Epithelial cell of prostate (primary cell): ENCODE results near the gene EXD3.

Source experiments
- DNase-seq: peaks from one replicate; pipeline ENCODE4 v3.0.0-alpha.2; 2011; ENCODE audit warnings: low read depth, low spot score
- H3K27ac ChIP-seq: fragments of 450-650 bp; 2 replicates; pipeline ENCODE4 v1.5.1; 2017; ENCODE audit warnings: mild to moderate bottlenecking

The EXD3 gene

GRCh38 chr9:137314561-137315560, 108.1 kb downstream of the EXD3 start:
- no peak overlapping the region for H3K27ac ChIP-seq
- no peak for DNase-seq

DNA sequence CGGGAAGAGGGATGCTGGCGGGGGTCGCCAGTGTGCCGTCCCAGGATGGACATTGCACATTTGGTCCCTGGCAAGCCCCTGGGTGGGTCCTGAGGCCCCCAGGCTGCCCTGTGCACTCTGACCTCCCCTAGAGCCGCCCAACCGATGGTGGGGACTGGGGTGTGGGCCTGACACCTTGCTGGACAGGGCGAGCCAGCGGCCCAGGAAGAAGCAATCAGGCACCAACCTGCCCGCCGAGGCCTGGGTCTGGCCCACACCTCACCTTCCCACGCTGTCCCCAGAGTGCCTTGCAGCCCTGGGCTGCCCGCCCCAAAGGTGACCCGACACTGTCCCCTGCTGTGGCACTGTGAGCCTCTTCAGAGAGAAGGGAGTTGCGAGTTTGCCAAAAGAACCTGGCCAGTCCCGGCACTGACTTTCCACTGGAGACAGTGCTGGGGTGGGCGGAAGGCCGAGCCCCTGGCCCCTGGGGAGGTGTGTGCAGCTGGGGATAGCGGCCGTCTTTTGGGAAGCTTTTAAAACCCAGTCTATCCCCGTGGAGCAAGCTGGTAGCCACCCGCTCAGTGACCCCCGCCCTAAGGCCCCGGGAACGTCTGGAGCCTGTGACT, 108.9 kb downstream of the EXD3 start:
- DNase-seq: no peak
- H3K27ac ChIP-seq: no peak overlapping the region

- no peak for DNase-seq
- no peak overlapping the region for H3K27ac ChIP-seq
Observed at GRCh38 chr9:137313326-137313936, 109.5 kb downstream of the EXD3 start.

DNA sequence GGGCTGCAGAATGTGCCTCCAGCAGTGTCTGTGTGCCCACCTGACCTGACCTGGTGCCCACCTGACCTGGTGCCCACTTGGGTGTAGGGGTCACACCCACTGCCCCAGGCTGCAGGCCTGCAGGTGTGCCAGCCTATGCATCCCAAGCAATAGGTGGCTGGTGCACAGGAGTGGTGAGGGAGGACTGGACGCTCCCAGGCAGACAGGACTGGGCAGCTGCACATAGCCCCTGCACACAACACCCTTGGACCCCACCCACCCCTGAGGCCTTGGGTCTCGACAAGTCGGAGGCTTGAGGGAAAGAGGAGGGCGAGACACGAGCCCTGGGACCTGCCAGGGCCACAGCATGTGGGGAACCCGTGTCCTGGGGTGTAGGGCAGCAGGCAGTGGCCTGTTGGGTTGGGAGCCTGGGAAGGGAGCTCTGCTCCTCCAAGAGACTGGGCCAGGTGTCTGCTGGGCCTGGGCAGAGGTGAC, 110.1 kb downstream of the EXD3 start:
- no peak for DNase-seq
- H3K27ac ChIP-seq: no peak overlapping the region

GRCh38 chr9:137311986-137312851, 110.7 kb downstream of the EXD3 start:
- DNase-seq: no peak
- H3K27ac ChIP-seq: peak overlapping the region; percentile 78

DNA sequence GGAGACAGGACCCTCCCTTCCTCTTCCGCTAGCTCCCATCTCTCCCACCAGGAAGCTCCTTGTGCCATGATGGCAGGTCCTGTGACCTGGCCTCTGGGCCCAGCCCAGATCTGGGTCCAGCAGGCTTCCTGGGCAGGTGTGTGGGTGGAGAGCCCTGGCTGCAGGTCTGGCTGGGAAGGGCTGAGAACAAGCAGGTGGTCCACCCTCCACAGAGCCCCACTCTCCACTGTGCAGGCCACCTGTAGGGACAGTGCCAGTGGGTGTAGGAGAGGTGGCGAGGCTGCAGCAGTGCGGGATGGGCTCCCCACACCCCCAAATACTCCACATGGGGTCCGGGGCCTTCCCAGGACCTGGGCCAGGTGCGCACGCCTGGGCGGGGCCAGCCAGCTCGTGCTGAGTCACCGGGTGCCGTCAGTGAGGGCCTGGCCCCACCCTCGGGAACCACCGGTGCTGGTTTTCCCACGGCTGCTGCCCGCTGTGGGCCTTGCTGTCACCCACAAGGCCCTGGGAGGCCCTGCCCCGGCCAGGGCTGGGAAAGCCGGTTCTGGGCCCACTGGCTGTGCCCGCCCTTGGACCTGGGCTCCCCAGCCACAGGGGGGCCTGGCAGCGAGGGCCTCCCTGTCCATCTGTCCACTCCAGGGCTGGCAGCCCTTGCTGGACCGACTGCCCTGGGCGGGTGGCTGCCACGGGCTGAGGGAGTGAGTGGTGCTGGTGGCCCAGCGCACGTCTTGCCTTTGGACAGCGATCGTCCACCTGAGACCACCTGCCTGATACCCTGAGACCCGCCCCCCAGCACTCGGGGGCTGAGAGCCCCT, 111.6 kb downstream of the EXD3 start:
- H3K27ac ChIP-seq: peak overlapping the region; percentile 78
- DNase-seq: peak; percentile 87

DNA sequence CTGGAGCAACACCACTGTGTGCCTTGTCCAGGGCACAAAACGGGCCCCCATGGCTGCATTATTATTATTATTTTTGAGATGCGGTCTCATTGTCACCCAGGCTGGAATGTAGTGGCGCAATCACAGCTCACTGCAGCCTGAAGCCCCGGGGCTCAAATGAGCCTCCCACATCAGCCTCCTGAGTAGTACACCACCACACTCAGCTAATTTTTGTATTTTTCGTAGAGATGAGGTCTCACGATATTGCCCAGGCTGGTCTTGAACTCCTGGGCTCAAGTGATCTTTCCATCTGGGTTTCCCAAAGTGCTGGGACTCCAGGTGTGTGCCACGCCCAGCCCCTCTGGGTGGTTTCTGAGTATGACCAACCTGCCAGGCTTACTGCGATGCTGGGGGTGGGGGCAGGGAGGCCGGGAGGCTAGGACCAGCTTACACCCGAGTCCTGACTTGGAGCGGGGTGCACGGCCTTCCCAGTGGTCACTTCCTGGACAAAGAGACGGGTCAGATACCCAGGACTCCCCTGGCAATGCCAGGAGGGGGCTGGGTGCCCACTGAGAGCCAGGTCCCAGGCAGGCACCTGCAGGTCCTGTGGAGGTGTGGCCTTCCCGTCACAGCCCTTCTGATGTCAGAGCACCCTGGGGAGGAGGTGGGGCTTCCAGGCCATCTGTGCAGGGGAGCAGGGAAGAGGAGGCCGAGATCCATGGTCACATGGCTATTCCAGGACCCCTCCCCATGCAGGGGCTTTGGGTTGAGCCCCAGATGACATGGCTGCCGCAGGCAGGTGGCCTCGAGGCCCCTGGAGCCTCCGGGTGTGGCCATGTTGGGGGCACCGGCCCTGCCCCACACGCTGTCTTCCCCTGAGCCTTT, 112.5 kb downstream of the EXD3 start:
- DNase-seq: no peak
- H3K27ac ChIP-seq: peak overlapping the region; percentile 78

DNA sequence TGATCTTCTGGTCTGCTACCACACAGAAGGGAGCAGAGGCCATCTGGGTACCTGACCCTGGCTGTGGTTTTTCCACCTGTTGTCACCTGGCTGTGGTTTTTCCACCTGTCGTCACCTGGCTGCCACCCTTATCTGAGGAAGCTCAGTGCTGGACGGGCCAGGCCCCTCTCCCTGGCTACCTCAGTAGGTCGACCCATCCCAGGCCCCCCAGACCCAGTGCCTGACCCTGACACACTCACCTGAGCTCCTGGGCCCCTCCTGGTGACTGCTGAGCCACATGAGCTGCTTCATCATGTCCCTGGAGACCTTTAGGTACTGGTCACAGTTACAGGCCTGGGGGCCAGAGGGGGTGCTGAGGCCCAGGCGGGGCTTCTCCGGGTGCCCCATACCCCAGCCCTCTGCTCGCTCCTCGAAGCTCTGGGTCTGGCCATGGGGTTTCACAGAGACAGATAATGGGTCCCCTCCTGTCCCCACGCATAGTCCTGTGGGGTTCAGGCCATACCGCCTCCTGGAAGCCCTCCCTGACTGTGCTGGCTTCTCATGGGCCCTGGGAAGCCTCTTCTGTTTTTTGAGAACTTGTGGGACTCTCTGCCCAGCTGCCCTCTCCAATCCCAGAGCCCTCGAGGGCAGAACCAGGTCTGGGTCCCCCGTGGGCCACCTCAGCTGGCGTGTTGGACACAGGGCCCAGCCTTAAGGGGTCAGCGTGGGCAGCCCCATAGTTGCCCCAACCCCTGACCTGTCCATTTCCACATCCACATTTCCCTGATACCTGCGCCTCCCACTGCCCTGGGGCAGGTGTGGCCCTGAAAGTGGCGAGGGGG, 113.4 kb downstream of the EXD3 start:
- DNase-seq: no peak
- H3K27ac ChIP-seq: peak overlapping the region; percentile 78

DNA sequence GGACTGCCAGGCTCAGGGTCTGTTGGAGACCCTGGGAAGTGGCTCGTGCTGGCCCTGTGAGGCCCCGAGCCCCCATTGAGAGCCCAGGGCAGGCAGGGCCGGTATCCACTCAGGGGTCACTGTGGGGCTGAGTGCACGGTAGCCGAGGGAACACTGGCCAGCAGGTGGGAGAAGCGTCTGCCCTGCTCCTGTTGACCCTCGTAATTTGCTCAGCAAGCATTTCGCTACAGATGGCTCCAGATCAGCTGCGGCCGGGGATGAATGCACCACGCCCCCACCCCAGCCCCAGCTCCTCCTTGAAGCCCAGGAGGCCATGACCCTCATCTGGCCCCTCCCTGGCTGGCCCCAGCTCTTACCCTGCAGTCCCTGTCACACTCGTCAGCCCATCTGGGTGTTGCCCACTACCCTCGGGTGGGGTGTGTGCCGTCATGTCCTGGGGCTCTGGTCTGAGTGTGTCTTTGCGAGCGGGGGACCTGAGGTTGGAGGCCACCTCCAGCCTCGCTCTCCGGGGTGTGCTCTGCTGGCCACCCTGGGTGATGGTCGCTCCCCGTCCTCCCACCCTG, 114.8 kb downstream of the EXD3 start:
- no peak overlapping the region for H3K27ac ChIP-seq
- no peak for DNase-seq

DNA sequence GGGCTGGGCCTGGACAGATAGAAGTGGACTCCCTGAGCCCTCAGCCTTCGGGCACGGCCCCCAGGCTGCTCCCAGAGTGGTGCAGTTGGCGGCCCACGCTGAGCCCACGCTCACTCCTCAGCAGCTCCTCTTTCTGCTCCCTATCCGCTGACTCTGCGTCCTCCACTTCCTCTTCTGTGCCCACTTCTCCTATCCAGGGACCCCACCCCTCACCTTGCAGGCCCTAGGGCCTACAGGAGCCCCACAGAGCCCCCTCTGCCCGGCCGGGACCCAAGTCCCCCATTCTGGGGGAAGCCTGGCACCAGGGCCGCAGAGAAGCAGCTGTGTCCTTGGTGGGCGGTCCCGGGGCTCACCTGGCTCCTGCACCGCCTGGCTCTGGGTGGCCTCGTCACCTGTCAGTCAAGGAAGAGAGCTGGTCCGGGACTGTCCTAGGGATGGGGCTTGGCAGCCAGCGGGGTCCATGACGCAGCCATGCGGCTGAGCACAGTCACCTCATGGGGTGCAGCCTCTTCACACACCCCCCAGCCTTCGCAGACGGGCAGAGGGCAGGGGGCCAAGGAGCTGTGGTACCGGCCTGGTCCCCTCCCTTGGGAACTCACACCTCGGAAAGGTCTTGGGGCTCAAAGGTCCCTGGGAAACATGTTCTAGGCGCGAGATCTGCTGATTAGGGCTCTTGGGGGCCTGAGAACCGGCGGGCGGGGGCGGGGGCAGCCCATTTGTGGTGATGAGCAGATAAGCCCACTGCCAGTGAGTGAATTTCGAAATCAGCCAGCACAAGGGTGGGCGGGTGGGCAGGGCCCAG, 115.5 kb downstream of the EXD3 start:
- DNase-seq: no peak
- H3K27ac ChIP-seq: no peak overlapping the region

DNA sequence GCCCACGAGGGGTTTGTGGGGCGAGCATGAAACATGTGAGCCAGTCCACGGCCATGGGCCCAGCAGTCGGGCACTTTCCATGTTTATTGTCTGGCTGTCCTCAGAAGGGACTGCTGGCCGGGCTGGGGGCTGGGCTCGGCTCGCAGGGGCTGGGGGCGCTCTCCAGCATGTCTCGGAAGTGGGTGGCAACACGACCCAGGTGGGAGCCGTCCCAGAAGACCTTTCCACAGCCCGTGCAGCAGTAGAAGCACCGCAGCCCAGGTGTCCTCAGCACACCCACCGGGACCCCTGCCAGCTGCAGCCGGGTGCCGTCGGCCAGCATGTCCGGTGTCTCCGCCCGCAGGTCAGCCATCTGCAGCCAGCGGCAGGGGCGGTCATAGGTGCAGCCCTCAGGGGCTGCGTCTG, 116.1 kb downstream of the EXD3 start:
- no peak for DNase-seq
- no peak overlapping the region for H3K27ac ChIP-seq

- no peak overlapping the region for H3K27ac ChIP-seq
- no peak for DNase-seq
Observed at GRCh38 chr9:137306066-137306849, 116.7 kb downstream of the EXD3 start.

DNA sequence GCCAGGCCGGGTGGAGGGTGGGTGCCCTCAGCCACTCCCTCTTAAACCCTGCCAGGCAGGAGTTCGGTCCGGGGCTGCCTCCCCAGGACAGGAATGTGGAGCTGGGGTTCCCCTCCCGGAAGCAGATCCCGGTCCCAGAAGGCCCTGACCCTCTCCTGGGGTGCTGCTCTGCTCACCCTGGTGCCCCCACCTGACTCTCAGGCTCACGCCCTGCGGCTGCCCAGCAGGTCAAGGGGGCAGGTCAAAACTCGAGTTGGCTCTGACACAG, 117.2 kb downstream of the EXD3 start:
- peak overlapping the region; percentile 43 for H3K27ac ChIP-seq

DNA sequence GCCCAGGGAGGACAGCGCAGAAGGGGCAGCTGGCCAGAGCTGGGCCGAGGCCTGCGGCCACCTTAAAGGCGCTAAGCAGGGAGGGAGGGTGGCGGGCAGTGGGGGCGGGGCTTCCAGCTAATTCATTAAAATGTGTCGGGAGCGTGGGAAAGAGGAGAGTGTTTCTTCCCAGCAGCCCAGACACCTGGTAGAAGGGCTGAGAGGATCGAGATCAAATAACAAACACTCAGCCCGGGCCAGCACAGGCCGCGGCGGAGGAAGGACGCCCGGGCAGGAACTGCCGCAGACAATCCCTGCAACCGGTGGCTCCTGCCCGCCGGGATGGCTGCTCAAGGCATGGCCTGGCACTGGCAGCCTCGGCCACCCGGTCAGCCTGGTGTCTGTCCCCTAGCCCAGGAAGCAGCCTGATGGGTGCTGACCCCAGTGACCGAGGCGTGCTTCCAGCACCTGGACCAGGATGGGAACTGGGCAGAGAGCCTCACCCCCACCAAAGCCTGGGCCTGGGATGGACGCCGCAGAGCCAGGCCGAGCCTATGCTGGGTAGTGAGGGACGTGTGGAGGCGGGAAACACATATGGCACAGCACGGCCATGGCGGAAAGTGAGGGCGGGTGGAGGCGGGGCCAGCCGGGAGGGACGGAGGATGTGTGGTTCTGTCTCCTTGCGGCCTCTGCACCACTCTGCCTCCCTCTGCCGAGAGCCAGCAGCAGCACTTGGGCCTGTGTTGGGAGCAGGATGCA, 117.7 kb downstream of the EXD3 start:
- H3K27ac ChIP-seq: peak overlapping the region; percentile 43
- no peak for DNase-seq

More for the DNA sequence above, 117.2 kb downstream of the EXD3 start:
- DNase-seq: no peak

DNA sequence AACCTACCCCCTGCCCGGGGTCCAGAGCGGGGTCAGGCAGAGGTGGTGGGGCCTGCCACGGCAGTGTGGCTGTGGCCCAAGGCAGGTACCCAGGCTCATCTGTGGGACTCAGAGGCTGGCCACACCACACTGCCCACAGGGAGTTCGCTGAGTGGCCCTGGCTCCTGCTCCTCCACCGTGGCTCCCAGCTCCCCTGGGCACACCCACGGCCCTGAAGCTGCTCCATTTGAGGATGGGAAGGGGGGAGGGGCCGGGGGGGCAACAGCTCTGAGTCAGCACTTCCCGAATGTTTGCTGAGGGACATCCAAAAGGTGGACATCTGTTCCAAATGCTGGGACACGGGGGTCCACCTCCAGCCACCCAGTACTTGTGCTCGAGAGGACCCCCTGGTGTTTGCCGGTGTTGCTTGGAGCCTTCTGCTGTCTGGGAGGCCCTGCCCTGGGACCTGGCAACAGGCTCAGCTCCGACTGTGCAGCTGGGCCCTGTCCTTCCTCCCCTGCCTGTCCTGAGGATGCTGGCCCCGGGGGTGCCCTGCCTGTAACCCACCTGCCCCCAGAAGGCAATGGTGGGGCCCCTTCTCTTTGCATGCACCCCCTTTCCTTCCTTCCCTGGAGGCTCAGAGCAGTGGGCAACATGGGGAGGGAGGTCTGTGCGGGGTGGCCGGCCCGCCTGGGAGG, 118.4 kb downstream of the EXD3 start:
- no peak for DNase-seq
- peak overlapping the region; percentile 43 for H3K27ac ChIP-seq
